Lower lobe of right lung (tissue), 2 donors: Measurements from ENCODE around the gene PCLO. TPM values are rescaled to one million over a fixed set of nuclear protein-coding genes. Genes with fewer than 3 reads are reported as not detected.

Experiments used
- ATAC-seq, 2 donors: fragments of 200-7000 bp; cut with Tn5 transposase; one replicate each; pipeline ENCODE4 v1.9.1; 2020 to 2022; ENCODE audit warnings: mild to moderate bottlenecking in 2 of 2, moderate library complexity in 2 of 2
- DNase-seq: peaks from one replicate; pipeline ENCODE4 v3.0.0-alpha.2; 2020
- H3K27ac ChIP-seq: fragments of 200-600 bp; one replicate; pipeline ENCODE4 v1.8.0; 2022
- H3K27me3 ChIP-seq: fragments of 200-600 bp; one replicate; pipeline ENCODE4 v1.8.0; 2022; ENCODE audit warnings: low read depth
- H3K36me3 ChIP-seq: fragments of 200-600 bp; one replicate; pipeline ENCODE4 v1.8.0; 2022; ENCODE audit warnings: mild to moderate bottlenecking
- H3K4me1 ChIP-seq: fragments of 200-600 bp; one replicate; pipeline ENCODE4 v1.8.0; 2022
- H3K4me3 ChIP-seq: fragments of 200-600 bp; one replicate; pipeline ENCODE4 v1.8.0; 2022; ENCODE audit warnings: mild to moderate bottlenecking
- H3K9me3 ChIP-seq: fragments of 200-600 bp; one replicate; pipeline ENCODE4 v1.8.0; 2022
- intact Hi-C: fragments of 100-400 bp; cut with DNase I; formaldehyde crosslinking; loops from one replicate; pipeline ENCODE4 v1.11.0; 2022
- total RNA-seq: library from RNA; stranded (reverse); fragmentation: NEBNext Ultra II Directional; extraction: Animal tissue kit (Norgen Biotek cat#: 25700); gene quantifications from one replicate; pipeline ENCODE4 v1.2.1, GENCODE V29; 2021
- TF ChIP-seq, protein P1 (sequence below): fragments of 200-600 bp; IDR thresholded peaks from one replicate; pipeline ENCODE4 v1.8.0; 2022; ENCODE audit warnings: antibody characterized with exemption, mild to moderate bottlenecking
- donor health status: DM: no; HTN: yes; CAD: no; lungs with severe emphysema.

The PCLO gene
- total RNA-seq, 1 donor from 2014 or later = 2.9 TPM

DNA sequence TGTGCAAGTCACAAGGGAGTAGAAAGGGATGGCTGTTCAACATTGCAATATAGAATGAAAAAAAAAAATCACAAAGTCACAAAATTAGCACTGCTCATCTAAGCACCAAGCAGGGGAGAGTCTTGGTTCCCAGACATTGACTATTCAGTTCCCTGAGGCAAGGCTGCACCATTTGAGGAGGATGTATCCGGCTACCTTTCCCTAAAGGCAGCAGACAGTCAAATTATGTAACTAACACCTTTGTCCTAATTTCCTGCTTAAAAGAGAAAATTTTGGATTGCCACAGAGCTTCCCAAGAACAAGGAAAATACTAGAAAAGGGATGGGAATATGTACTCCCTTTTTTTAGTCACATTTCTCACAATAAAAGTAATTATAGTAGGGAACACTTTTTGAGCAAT is 148.1 kb downstream of the PCLO start:
- no peaks in the 10 kb centered on the region for H3K36me3 ChIP-seq
- H3K27ac ChIP-seq = no peak overlapping the region
- ATAC-seq = no peak
- intact Hi-C loops = no loop called here
- DNase-seq = no peak
- H3K9me3 ChIP-seq = no peaks in the 10 kb centered on the region
- no peak overlapping the region for H3K4me3 ChIP-seq
- H3K27me3 ChIP-seq = no peaks in the 10 kb centered on the region
- no peaks in the 10 kb centered on the region for H3K4me1 ChIP-seq
- TF ChIP-seq, protein P1, sequence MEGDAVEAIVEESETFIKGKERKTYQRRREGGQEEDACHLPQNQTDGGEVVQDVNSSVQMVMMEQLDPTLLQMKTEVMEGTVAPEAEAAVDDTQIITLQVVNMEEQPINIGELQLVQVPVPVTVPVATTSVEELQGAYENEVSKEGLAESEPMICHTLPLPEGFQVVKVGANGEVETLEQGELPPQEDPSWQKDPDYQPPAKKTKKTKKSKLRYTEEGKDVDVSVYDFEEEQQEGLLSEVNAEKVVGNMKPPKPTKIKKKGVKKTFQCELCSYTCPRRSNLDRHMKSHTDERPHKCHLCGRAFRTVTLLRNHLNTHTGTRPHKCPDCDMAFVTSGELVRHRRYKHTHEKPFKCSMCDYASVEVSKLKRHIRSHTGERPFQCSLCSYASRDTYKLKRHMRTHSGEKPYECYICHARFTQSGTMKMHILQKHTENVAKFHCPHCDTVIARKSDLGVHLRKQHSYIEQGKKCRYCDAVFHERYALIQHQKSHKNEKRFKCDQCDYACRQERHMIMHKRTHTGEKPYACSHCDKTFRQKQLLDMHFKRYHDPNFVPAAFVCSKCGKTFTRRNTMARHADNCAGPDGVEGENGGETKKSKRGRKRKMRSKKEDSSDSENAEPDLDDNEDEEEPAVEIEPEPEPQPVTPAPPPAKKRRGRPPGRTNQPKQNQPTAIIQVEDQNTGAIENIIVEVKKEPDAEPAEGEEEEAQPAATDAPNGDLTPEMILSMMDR = no peak

DNA sequence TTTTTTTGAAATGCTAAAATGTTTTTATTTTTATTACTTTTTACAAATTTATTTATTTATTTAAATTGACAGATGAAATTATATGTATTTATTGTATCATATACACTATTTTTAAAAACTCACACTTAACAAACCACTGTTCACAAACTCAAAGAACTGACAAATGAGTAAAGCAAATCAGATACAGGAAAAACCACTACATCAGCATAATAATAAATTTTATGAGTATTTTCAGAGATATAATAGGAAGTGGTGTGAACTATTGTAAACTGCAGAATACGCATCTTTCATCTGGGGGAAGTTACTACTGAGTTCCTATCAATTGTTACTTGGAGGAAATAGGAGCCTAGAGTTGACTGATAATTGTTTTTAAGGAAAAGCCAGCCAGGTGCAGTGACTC is 150.7 kb downstream of the PCLO start:
- TF ChIP-seq, protein P1 = no peak
- DNase-seq = no peak
- intact Hi-C loops = no loop called here
- no peak overlapping the region for H3K27ac ChIP-seq
- no peak for ATAC-seq
- no peaks in the 10 kb centered on the region for H3K4me1 ChIP-seq
- H3K36me3 ChIP-seq = no peaks in the 10 kb centered on the region
- no peaks in the 10 kb centered on the region for H3K9me3 ChIP-seq
- no peak overlapping the region for H3K4me3 ChIP-seq
- H3K27me3 ChIP-seq = no peaks in the 10 kb centered on the region

DNA sequence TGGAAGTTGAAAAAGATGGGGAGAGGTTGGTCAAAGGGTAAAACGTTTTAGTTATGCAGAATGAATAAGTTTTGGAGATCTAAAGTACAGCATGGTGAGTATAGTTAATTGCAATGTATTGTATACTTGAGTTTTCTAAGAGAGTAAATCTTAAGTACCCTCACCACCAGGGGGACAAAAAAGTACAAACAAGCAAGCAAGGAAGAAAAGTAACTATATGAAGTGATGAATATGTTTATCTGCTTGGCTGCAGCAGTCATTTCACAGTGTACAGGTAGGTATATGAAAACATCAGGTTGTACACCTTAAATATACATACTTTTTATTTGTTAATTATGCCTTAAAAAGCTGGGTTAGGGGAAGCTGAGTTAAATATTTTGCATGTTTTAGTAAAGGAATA is 157.3 kb downstream of the PCLO start:
- TF ChIP-seq, protein P1 = no peak
- H3K36me3 ChIP-seq = no peaks in the 10 kb centered on the region
- ATAC-seq (no peak), DNase-seq (no peak)
- H3K27me3 ChIP-seq = no peaks in the 10 kb centered on the region
- H3K27ac ChIP-seq = no peak overlapping the region
- H3K9me3 ChIP-seq = peaks cover 4% of the 10 kb centered on the region
- intact Hi-C loops = no loop called here
- no peaks in the 10 kb centered on the region for H3K4me1 ChIP-seq
- H3K4me3 ChIP-seq = no peak overlapping the region

DNA sequence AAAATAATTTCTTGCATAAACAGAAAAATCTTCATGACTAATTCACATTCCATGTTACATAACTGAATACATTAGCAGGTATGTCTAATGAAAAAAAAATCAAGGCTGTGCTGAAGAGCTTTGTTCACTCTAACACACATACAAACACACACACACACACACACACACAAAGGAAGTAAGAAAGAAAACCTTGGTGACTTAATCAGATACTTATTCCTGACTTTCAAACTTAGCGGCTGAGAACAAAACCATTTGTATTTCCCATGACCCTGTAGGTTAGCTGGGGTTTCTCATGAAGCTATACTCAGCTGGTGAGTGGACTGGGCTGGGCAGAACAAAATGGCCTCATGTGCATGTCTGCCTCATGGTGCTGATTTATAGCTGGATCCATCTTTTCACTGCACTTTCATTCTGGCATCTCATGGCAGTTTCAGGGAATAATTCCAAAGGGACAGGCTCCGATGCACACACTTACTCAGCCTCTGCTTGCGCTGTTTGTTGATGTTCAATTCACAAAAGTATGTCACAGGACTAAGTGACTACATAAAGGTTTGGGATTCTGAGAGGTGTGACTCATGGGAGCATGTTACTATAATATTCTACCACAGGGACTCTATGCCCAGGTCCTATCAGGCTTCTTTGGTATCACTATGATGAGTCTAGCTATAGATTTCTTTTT is 161.2 kb downstream of the PCLO start:
- no peak overlapping the region for H3K27ac ChIP-seq
- no peaks in the 10 kb centered on the region for H3K4me1 ChIP-seq
- no peaks in the 10 kb centered on the region for H3K27me3 ChIP-seq
- peaks cover 4% of the 10 kb centered on the region for H3K9me3 ChIP-seq
- TF ChIP-seq, protein P1 = no peak
- ATAC-seq = no peak
- no peaks in the 10 kb centered on the region for H3K36me3 ChIP-seq
- DNase-seq = no peak
- intact Hi-C loops = no loop called here
- no peak overlapping the region for H3K4me3 ChIP-seq

DNA sequence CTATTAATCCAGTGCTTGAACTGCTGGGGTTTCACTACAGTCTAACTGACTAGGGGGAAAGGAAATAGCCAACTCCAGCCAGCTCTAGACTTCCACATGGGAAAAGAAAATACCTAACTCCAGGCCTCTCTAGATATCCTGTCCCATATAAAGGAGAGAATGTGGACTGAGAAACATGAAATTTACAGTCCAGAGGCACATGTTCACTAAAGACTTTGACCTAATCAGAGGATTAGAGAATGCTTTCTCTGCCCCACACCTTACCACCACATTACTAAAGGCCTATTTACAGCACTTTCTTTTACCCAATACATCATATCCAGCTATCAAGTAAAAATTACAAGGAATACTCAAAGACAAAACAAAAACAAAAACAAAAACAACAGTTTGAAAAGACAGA is 164.2 kb downstream of the PCLO start:
- TF ChIP-seq, protein P1 = no peak
- no peak overlapping the region for H3K4me3 ChIP-seq
- DNase-seq = no peak
- no peak for ATAC-seq
- no peaks in the 10 kb centered on the region for H3K36me3 ChIP-seq
- intact Hi-C loops = no loop called here
- H3K27ac ChIP-seq = no peak overlapping the region
- H3K27me3 ChIP-seq = no peaks in the 10 kb centered on the region
- no peaks in the 10 kb centered on the region for H3K4me1 ChIP-seq
- peaks cover under 1% of the 10 kb centered on the region for H3K9me3 ChIP-seq
